Neuronal stem cell (in vitro differentiated cells): ENCODE results near the gene DTYMK.
A peak's percentile ranks its signal among the peaks of the same experiment; 100 is the strongest.

Experiments
- DNase-seq: peaks from one replicate; pipeline ENCODE4 v3.0.0-alpha.2; 2013; ENCODE audit warnings: low spot score
- H2AFZ ChIP-seq: one replicate; pipeline ENCODE4 v1.6.1; 2013; ENCODE audit warnings: mild to moderate bottlenecking, low read length, inconsistent platforms
- H2AK5ac ChIP-seq: 2 replicates; pipeline ENCODE4 v1.6.1; 2013; ENCODE audit warnings: low read depth, mild to moderate bottlenecking, inconsistent platforms, low read length, moderate library complexity, mixed read lengths
- H2BK120ac ChIP-seq: 2 replicates; pipeline ENCODE4 v1.6.1; 2013; ENCODE audit warnings: low read depth, mild to moderate bottlenecking, inconsistent platforms, low read length, moderate library complexity, mixed read lengths
- H2BK12ac ChIP-seq: one replicate; pipeline ENCODE4 v1.6.1; 2013; ENCODE audit warnings: low read length, inconsistent platforms
- H2BK15ac ChIP-seq: 2 replicates; pipeline ENCODE4 v1.6.1; 2013; ENCODE audit warnings: mild to moderate bottlenecking, low read length, inconsistent platforms, mixed read lengths
- H2BK5ac ChIP-seq: one replicate; pipeline ENCODE4 v1.6.1; 2013; ENCODE audit warnings: inconsistent platforms, mild to moderate bottlenecking, low read length, moderate library complexity
- H3K14ac ChIP-seq: one replicate; pipeline ENCODE4 v1.6.1; 2013; ENCODE audit warnings: low read length, inconsistent platforms
- H3K18ac ChIP-seq: 2 replicates; pipeline ENCODE4 v1.6.1; 2013; ENCODE audit warnings: low read length, inconsistent platforms
- H3K23ac ChIP-seq: 2 replicates; pipeline ENCODE4 v1.6.1; 2013; ENCODE audit warnings: low read depth, mild to moderate bottlenecking, mixed read lengths, low read length, inconsistent platforms; ENCODE audit not compliant: poor library complexity
- H3K27ac ChIP-seq: replicated peaks from 3 replicates; pipeline ENCODE4 v1.5.1; 2013; ENCODE audit warnings: low read length, inconsistent platforms
- H3K27me3 ChIP-seq, 3 experiments: 2 replicates each; pipeline ENCODE4 v1.6.1; 2013; ENCODE audit warnings: low read length in 3 of 3, mild to moderate bottlenecking in 2 of 3, inconsistent platforms in 1 of 3, low read depth in 1 of 3, mixed read lengths in 1 of 3, moderate library complexity in 1 of 3; ENCODE audit not compliant: control insufficient read depth in 3 of 3, insufficient read depth in 3 of 3
- H3K36me3 ChIP-seq, 2 donors: replicated peaks in 1 of 2; 2 replicates each; pipeline ENCODE4 v1.6.1; 2013; ENCODE audit warnings: low read length in 2 of 2; ENCODE audit not compliant: control insufficient read depth in 2 of 2, insufficient read depth in 2 of 2
- H3K4ac ChIP-seq: 2 replicates; pipeline ENCODE4 v1.6.1; 2013; ENCODE audit warnings: inconsistent platforms, mild to moderate bottlenecking, low read length, moderate library complexity
- H3K4me1 ChIP-seq, 2 donors: 1 replicate in 1 of 2; 2 replicates in 1 of 2; pipeline ENCODE4 v1.6.1; 2013; ENCODE audit warnings: low read length in 2 of 2, low read depth in 1 of 2; ENCODE audit not compliant: control insufficient read depth in 2 of 2, insufficient read depth in 1 of 2
- H3K4me2 ChIP-seq: one replicate; pipeline ENCODE4 v1.6.1; 2013; ENCODE audit warnings: mild to moderate bottlenecking, low read length, inconsistent platforms; ENCODE audit not compliant: insufficient read depth, poor library complexity, severe bottlenecking
- H3K4me3 ChIP-seq, 2 donors: 2 replicates each; pipeline ENCODE4 v1.5.1; 2013; ENCODE audit warnings: low read length in 2 of 2, mild to moderate bottlenecking in 2 of 2, inconsistent platforms in 1 of 2, moderate library complexity in 1 of 2
- H3K79me1 ChIP-seq: one replicate; pipeline ENCODE4 v1.6.1; 2013; ENCODE audit warnings: low read depth, mild to moderate bottlenecking, inconsistent platforms, low read length, moderate library complexity
- H3K9ac ChIP-seq: one replicate; pipeline ENCODE4 v1.6.1; 2013; ENCODE audit warnings: mild to moderate bottlenecking, low read depth, low read length, inconsistent platforms; ENCODE audit not compliant: poor library complexity
- H3K9me3 ChIP-seq, 2 donors: replicated peaks in 1 of 2; 2 replicates each; pipeline versions ENCODE3 to v1.6.1; 2013; ENCODE audit warnings: low read length in 2 of 2, mild to moderate bottlenecking in 2 of 2, inconsistent platforms in 1 of 2, low read depth in 1 of 2, mixed read lengths in 1 of 2, moderate library complexity in 1 of 2; ENCODE audit not compliant: control insufficient read depth in 2 of 2, insufficient read depth in 1 of 2
- H4K8ac ChIP-seq: one replicate; pipeline ENCODE4 v1.6.1; 2013; ENCODE audit warnings: low read depth, mild to moderate bottlenecking, inconsistent platforms, low read length, moderate library complexity
- H4K91ac ChIP-seq: one replicate; pipeline ENCODE4 v1.6.1; 2013; ENCODE audit warnings: low read length, low read depth, mild to moderate bottlenecking, inconsistent platforms; ENCODE audit not compliant: poor library complexity
- WGBS, 2 donors: extraction: QIAGEN DNeasy Blood & Tissue Kit; methylation state at CpG; one replicate each; pipeline ENCODE4 v1.1.7; 2013; ENCODE audit warnings: missing lambda C conversion rate in 2 of 2, mixed read lengths in 1 of 2; ENCODE audit not compliant: insufficient read length in 2 of 2, insufficient replicate concordance in 1 of 2; ENCODE audit errors: extremely low coverage in 2 of 2; 5-methylcytosine and 5-hydroxymethylcytosine counted together

DTYMK gene

GRCh38 chr2:241676665-241677064, 9.9 kb downstream of the DTYMK start:
- no peak overlapping the region for H4K91ac ChIP-seq
- peaks cover 2% of the 10 kb centered on the region for H3K79me1 ChIP-seq
- no peak overlapping the region for H2AFZ ChIP-seq
- DNase-seq: no peak
- no peak overlapping the region for H3K27ac ChIP-seq
- H3K4me1 ChIP-seq: no peaks in the 10 kb centered on the region
- no peak overlapping the region for H3K14ac ChIP-seq
- no peak overlapping the region for H2AK5ac ChIP-seq
- no peak overlapping the region for H2BK5ac ChIP-seq
- no peak overlapping the region for H3K18ac ChIP-seq
- H3K9ac ChIP-seq: no peak overlapping the region
- H3K4ac ChIP-seq: no peak overlapping the region
- H4K8ac ChIP-seq: no peak overlapping the region
- H3K27me3 ChIP-seq: no peaks in the 10 kb centered on the region
- H3K4me3 ChIP-seq: no peak overlapping the region
- no peak overlapping the region for H2BK12ac ChIP-seq
- H2BK15ac ChIP-seq: no peak overlapping the region
- no peak overlapping the region for H2BK120ac ChIP-seq
- no CpG with 5 or more reads among the region's 17 CpGs for WGBS, 2 donors
- H3K36me3 ChIP-seq: peaks cover 51 to 100% of the 10 kb centered on the region in 2 donors
- H3K23ac ChIP-seq: peak overlapping the region; percentile 29
- no peaks in the 10 kb centered on the region for H3K9me3 ChIP-seq
- H3K4me2 ChIP-seq: no peak overlapping the region

DNA sequence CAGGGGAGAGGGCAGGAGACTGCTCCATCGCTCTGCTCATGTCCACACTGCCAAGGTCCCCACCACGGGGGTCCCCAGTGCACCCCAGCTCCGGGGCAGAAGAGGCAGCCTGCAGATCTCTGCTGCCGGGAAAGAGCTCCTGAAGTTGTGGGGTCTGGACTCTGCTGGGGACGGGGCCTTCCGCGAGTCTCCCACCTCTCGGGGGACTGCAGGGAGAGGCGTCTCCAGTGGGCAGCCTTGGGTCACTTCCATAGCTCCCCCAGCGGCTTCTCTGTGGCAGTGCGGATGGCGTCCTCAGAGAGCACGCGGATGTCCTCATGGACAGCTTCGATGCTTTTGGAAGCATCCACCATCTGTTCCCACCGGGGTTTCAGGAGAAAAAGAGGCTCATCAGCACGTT, 10.7 kb downstream of the DTYMK start:
- Histone ChIP-seq H2BK5ac (no peak overlapping the region), H2BK12ac (no peak overlapping the region), H3K4ac (no peak overlapping the region), H3K4me2 (no peak overlapping the region), H4K91ac (no peak overlapping the region), H4K8ac (no peak overlapping the region), H3K9me3 (no peaks in the 10 kb centered on the region), H3K18ac (no peak overlapping the region), H2AFZ (no peak overlapping the region), H2BK15ac (no peak overlapping the region), H3K4me1 (no peaks in the 10 kb centered on the region), H3K27me3 (no peaks in the 10 kb centered on the region), H3K9ac (no peak overlapping the region), H3K4me3 (no peak overlapping the region), H2BK120ac (no peak overlapping the region), H2AK5ac (no peak overlapping the region), H3K36me3 (peaks cover 52 to 100% of the 10 kb centered on the region in 2 donors), H3K14ac (no peak overlapping the region), H3K23ac (no peak overlapping the region), H3K27ac (no peak overlapping the region), H3K79me1 (peaks cover 5% of the 10 kb centered on the region)
- DNase-seq: no peak
- no CpG with 5 or more reads among the region's 17 CpGs for WGBS, 2 donors

DNA sequence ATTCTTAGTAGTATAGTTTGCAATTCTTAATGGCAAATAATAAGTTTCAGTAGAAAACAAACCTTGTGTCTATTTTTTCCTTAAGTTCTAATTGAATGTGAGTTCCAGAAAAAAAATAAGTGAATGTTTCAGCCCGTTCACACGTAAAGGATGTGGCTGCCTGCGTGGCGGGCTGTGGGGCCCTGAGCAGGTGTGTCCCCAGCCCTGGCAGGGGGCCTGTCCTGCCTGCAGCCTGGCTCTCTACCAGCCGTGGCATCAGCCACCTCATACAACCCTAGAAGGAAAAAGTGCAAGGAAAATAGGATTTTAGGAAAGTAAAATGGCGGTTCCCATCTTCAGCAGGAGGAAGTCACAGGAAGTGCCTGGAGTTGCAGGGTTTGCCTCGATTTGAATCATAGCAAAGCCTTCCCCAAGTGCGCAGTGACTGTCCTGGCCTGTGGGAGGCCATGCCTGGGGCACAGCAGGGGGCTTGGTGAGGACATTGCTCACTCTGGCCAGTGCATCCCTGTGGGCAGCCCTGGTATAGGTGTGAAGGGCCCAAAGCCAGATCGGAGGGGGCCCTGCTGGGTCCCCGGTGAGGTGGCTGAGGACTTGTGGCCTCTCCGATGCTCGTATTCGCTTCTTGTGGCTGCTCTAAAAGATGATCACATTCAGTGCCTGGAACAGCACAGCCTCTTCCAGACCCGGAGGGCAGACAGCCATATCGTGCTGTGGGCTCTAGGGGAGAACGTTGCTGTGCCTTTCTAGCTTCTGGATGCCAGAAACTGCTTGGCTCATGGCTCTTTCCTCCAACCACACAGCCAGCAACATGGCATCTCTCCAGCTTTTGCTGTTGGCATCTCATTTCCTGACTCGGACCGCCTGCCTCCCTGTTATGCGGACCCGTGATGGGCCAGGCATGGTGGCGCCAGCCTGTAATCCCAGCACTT, 12.6 kb downstream of the DTYMK start:
- Histone ChIP-seq H2BK12ac (no peak overlapping the region), H3K79me1 (peaks cover 3% of the 10 kb centered on the region), H3K27ac (no peak overlapping the region), H3K4me3 (no peak overlapping the region), H2BK5ac (no peak overlapping the region), H3K9ac (no peak overlapping the region), H4K91ac (no peak overlapping the region), H3K14ac (no peak overlapping the region), H2AFZ (no peak overlapping the region), H2AK5ac (no peak overlapping the region), H3K23ac (peak overlapping the region; percentile 62), H3K36me3 (peaks cover 48 to 97% of the 10 kb centered on the region in 2 donors), H3K9me3 (no peaks in the 10 kb centered on the region), H3K4me2 (no peak overlapping the region), H3K4ac (no peak overlapping the region), H2BK120ac (no peak overlapping the region), H2BK15ac (no peak overlapping the region), H3K18ac (peak overlapping the region; percentile 75), H3K27me3 (no peaks in the 10 kb centered on the region), H4K8ac (no peak overlapping the region), H3K4me1 (no peaks in the 10 kb centered on the region)
- WGBS, 2 donors: no CpG with 5 or more reads among the region's 21 CpGs
- no peak for DNase-seq

DNA sequence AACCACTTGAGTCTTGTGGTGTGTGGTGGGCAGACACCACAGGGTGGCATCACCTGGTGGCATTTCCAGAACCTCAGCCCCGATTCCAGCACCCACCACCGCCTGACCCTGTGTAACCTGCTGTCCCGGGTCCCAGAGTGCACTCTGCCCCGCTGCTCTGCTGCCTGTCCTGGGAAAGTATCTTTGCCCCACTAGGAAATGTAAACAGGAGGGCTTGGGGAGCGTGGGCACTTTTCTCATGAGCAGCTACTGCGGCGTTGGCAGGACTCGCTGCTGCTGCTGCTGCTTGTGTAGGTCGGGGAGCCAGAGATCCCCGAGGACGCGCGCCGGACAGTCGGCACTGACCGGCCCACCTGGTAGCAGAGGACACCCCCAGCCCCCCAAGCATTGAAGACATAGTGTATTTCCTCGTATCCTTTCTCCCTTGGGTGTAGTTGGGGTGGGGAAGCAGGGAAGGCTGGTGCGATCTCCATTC, 13.4 kb downstream of the DTYMK start:
- Histone ChIP-seq H3K4me1 (no peaks in the 10 kb centered on the region), H3K36me3 (peaks cover 49 to 97% of the 10 kb centered on the region in 2 donors), H2BK120ac (no peak overlapping the region), H2AK5ac (no peak overlapping the region), H2BK5ac (no peak overlapping the region), H4K91ac (no peak overlapping the region), H3K4me2 (no peak overlapping the region), H3K4me3 (no peak overlapping the region), H3K27ac (no peak overlapping the region), H3K9me3 (no peaks in the 10 kb centered on the region), H2AFZ (no peak overlapping the region), H3K79me1 (peaks cover 3% of the 10 kb centered on the region), H4K8ac (no peak overlapping the region), H3K14ac (no peak overlapping the region), H2BK12ac (no peak overlapping the region), H3K18ac (no peak overlapping the region), H3K23ac (peak overlapping the region; percentile 73), H3K9ac (peak overlapping the region; percentile 60), H2BK15ac (no peak overlapping the region), H3K27me3 (no peaks in the 10 kb centered on the region), H3K4ac (no peak overlapping the region)
- no CpG with 5 or more reads among the region's 18 CpGs for WGBS, 2 donors
- DNase-seq: no peak
